ENCODE data around the gene NPEPL1. TPM values are rescaled to one million over a fixed set of nuclear protein-coding genes. Genes with fewer than 3 reads are reported as not detected.

NPEPL1 gene
- total RNA-seq, 2 donors from 2014 or later = 14.7 to 20.6 TPM

GRCh38 chr20:58659841-58660240 lies 32.8 kb upstream of the NPEPL1 start:
- H3K9ac ChIP-seq (ENCODE audit: low read depth in 2 of 2, low read length in 2 of 2) = no peak overlapping the region
- H3K27ac ChIP-seq = no peak overlapping the region
- H3K36me3 ChIP-seq = no peaks in the 10 kb centered on the region
- H3K4me1 ChIP-seq = no peaks in the 10 kb centered on the region
- no peak for DNase-seq
- no peak overlapping the region for H3K4me3 ChIP-seq
- no peaks in the 10 kb centered on the region for H3K9me3 ChIP-seq
- no peak for TF ChIP-seq CTCF (IDR thresholded peaks at IDR 0.05)
- H3K27me3 ChIP-seq = no peaks in the 10 kb centered on the region
- intact Hi-C loops (cut with DNase I) = no loop called here

- H3K36me3 ChIP-seq = no peaks in the 10 kb centered on the region
- H3K4me3 ChIP-seq = no peak overlapping the region
- no peak overlapping the region for H3K9ac ChIP-seq (ENCODE audit: low read depth in 2 of 2, low read length in 2 of 2)
- TF ChIP-seq CTCF (IDR thresholded peaks at IDR 0.05) = no peak
- no peak overlapping the region for H3K27ac ChIP-seq
- H3K27me3 ChIP-seq = no peaks in the 10 kb centered on the region
- intact Hi-C loops (cut with DNase I) = no loop called here
- no peak for DNase-seq
- no peaks in the 10 kb centered on the region for H3K9me3 ChIP-seq
- no peaks in the 10 kb centered on the region for H3K4me1 ChIP-seq
Measured at GRCh38 chr20:58660855-58661597, 31.6 kb upstream of the NPEPL1 start.

GRCh38 chr20:58661598-58662473 lies 30.8 kb upstream of the NPEPL1 start:
- intact Hi-C loops (cut with DNase I) = no loop called here
- Histone ChIP-seq H3K4me3 (no peak overlapping the region), H3K9ac (ENCODE audit: low read depth in 2 of 2, low read length in 2 of 2) (no peak overlapping the region), H3K4me1 (no peaks in the 10 kb centered on the region), H3K36me3 (no peaks in the 10 kb centered on the region), H3K27me3 (no peaks in the 10 kb centered on the region), H3K27ac (no peak overlapping the region), H3K9me3 (no peaks in the 10 kb centered on the region)
- no peak for DNase-seq
- no peak for TF ChIP-seq CTCF (IDR thresholded peaks at IDR 0.05)

- Histone ChIP-seq H3K4me3 (no peak overlapping the region), H3K27ac (no peak overlapping the region), H3K9ac (ENCODE audit: low read depth in 2 of 2, low read length in 2 of 2) (no peak overlapping the region), H3K36me3 (no peaks in the 10 kb centered on the region), H3K27me3 (no peaks in the 10 kb centered on the region), H3K9me3 (no peaks in the 10 kb centered on the region), H3K4me1 (no peaks in the 10 kb centered on the region)
- intact Hi-C loops (cut with DNase I) = no loop called here
- no peak for DNase-seq
- no peak for TF ChIP-seq CTCF (IDR thresholded peaks at IDR 0.05)
Measured at GRCh38 chr20:58664331-58664730, 28.3 kb upstream of the NPEPL1 start.

GRCh38 chr20:58664883-58665282 lies 27.7 kb upstream of the NPEPL1 start:
- no peak overlapping the region for H3K9ac ChIP-seq (ENCODE audit: low read depth in 2 of 2, low read length in 2 of 2)
- no peak for DNase-seq
- H3K27me3 ChIP-seq = no peaks in the 10 kb centered on the region
- no peaks in the 10 kb centered on the region for H3K36me3 ChIP-seq
- H3K4me1 ChIP-seq = no peaks in the 10 kb centered on the region
- intact Hi-C loops (cut with DNase I) = no loop called here
- no peak overlapping the region for H3K4me3 ChIP-seq
- no peak for TF ChIP-seq CTCF (IDR thresholded peaks at IDR 0.05)
- no peak overlapping the region for H3K27ac ChIP-seq
- H3K9me3 ChIP-seq = no peaks in the 10 kb centered on the region
